Stimulated activated CD4-positive, alpha-beta T cell treated with anti-CD3 and anti-CD28 coated beads, Interleukin-4, amount 100 ng/mL, for 24 hours (primary cell): ENCODE results near the gene ABI1.
A peak's percentile ranks its signal among the peaks of the same experiment; 100 is the strongest.
"Not testable (repeated sequence)": the region's sequence is repeated elsewhere in the genome, so short reads cannot be mapped to it uniquely, and the experiment has no call there.

ENCODE experiments used
- DNase-seq: peaks from one replicate; pipeline ENCODE4 v3.0.0-alpha.2; 2020

Gene ABI1

GRCh38 chr10:26860443-26861204 is at the start of gene ABI1:
ABI1 (minus strand) TSS chr10:26860958; CDS start chr10:26860863, 95 bp downstream.
- DNase-seq = peak; percentile 98

GRCh38 chr10:26909753-26910152 is 49.0 kb upstream of the ABI1 start:
- DNase-seq = no peak

GRCh38 chr10:26905253-26905781 is 44.6 kb upstream of the ABI1 start:
- not testable (repeated sequence) for DNase-seq

GRCh38 chr10:26903431-26904217 is 42.9 kb upstream of the ABI1 start:
- no peak for DNase-seq

GRCh38 chr10:26892306-26892923 is 31.7 kb upstream of the ABI1 start:
- DNase-seq = not testable (repeated sequence)

- peak; percentile 36 for DNase-seq
These were observed 30.2 kb upstream of the ABI1 start for GRCh38 chr10:26890956-26891355.

- DNase-seq = no peak
These were observed 27.0 kb upstream of the ABI1 start for GRCh38 chr10:26887611-26888215.

- DNase-seq = peak; percentile 12
These were observed 21.0 kb upstream of the ABI1 start for GRCh38 chr10:26881600-26882331.

GRCh38 chr10:26879744-26880143 is 19.0 kb upstream of the ABI1 start:
- DNase-seq = no peak

- no peak for DNase-seq
These were observed 10.0 kb upstream of the ABI1 start for GRCh38 chr10:26870766-26871165.

GRCh38 chr10:26869528-26869927 is 8.8 kb upstream of the ABI1 start:
- DNase-seq = peak; percentile 11

GRCh38 chr10:26863351-26864076 is 2.8 kb upstream of the ABI1 start:
- DNase-seq = no peak

GRCh38 chr10:26861205-26861998 is 644 bp upstream of the ABI1 start:
- no peak for DNase-seq

GRCh38 chr10:26860102-26860442 is 686 bp downstream of the ABI1 start:
- DNase-seq = peak; percentile 52

GRCh38 chr10:26859241-26860101 is 1.3 kb downstream of the ABI1 start:
- no peak for DNase-seq

- no peak for DNase-seq
These were observed 2.1 kb downstream of the ABI1 start for GRCh38 chr10:26858707-26859034.

- no peak for DNase-seq
These were observed 2.6 kb downstream of the ABI1 start for GRCh38 chr10:26857991-26858706.

GRCh38 chr10:26857553-26857952 is 3.2 kb downstream of the ABI1 start:
- DNase-seq = not testable (repeated sequence)

GRCh38 chr10:26855186-26855585 is 5.6 kb downstream of the ABI1 start:
- DNase-seq = no peak
